Measurements from ENCODE around the gene NCAM2.

Gene NCAM2

DNA sequence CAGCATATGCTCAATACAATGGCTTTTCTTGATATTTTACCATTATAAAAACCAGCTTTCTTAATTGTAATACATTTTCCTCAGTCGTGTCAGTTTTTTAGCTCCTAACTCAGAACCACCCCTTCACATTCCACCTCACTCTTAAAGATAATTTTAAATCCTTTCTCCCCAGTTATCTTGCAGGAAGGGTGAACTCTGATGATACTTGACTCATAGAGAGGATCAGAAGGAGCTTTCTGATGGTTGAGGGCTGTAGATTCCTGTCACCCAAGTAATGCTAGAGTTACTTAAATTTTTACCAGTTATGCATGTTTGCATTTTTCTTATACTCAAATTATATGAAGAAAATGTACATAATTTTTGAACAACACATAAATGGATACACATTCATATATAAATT is 233.7 kb downstream of the NCAM2 start:
- DNase-seq, result peak; percentile 53

DNA sequence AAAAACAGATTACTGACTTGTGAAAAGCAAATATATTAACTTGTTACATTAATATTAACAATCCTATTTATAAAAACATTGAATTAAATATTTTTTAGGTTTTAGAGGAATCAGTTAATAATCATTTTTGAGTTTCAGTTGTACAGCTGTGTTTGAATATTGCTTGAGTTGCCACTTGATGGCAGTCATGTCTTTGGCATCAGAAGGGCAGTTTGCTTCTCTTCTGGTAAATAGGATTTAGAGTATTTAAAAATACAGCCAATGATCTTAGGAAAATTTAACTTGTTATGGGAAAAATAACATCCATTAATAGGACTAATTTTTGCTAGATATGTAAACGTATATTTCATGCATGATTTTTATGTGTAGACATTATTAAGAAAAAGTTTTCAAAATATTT is 234.1 kb downstream of the NCAM2 start:
- peak; percentile 74 for DNase-seq

DNA sequence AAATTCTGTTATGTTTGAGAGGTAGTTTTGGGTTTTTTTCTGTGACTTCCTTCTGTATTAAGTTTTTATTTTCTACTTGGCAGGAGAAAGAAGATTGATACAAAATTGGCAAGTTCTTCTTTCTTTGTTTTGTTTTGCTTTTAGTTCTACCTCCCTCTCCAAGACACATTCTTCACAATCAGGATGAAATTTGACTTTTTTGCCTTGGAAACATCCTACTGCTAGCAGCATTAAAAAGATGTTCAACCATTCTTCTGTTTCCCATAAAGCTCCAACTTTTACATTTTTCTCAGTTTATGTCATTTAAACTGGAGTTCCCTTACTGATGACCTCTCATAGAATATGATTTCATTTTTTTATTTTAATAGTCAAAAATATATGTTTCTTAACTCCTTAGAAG is 234.8 kb downstream of the NCAM2 start:
- no peak for DNase-seq

DNA sequence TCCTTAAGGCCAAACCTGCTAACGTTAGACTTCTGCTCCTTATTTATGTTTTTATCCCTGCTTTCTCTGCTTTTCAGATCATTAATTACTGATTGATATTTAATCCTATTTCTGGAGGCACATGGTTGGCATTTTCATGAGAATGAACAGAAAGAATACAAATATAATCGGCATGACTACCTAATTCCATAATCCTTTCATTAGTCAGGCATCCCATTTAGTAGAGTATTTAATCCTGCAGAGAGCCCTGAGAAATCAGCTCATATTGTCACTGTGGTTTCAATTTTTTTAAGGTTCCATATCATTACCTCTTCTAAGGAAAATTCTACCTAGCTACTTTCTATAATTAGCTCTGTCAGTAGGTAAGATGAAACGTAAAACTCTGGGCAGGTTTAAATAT is 238.8 kb downstream of the NCAM2 start:
- DNase-seq, result no peak

DNA sequence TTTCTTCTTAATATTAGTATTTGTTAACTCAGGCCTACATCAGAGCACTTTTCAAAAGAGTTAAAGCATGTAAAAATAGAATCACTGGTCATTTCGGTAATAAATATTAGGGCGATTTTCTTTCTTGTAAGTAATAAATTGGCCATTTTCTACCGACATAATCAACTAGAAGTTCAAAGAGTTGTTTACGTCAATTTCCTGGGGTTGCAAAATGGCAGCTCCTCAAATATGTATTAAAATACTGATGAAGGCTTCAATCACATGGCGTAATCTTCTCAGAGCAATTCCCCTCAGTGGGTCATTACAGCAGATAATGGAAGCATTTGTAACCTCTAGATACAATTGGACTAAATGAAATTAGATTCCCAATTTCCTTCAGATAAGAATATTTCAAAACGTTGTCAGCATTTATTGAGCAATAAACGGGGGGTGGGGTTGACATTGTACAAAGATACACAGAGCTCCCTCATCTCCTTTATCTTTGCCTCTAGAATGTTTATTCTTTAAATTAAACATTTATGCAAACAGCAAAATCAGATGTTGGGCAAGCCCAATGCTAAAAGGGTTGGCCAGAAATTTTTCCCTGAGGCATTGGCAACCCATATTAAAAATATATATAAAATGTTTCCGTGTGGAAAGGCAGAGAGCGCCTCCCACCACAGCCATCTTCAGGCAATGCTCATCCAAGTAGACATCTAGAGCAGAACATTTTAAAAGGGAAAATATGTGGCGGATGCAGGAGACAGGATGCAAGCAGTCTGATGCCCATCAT is 240.6 kb downstream of the NCAM2 start:
- DNase-seq, result no peak

DNA sequence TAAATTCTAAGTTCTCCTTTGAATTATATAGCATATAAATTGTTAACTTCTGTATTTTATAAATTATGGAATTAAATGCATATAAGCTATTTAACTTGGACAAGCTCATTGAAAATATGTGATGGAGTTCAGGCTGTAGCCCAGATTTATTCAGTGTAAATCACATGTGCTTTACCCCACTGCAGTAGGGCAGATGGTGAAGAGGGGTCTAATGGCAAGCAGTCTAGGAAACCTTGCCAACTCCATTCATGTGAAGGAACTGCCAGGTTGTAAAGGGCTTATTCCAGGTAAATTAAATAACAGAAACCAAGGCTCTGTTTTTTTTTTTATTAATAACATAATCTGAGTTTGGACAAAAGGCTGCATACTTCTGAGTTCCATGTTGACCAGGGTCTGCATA is 243.2 kb downstream of the NCAM2 start:
- peak; percentile 82 for DNase-seq

DNA sequence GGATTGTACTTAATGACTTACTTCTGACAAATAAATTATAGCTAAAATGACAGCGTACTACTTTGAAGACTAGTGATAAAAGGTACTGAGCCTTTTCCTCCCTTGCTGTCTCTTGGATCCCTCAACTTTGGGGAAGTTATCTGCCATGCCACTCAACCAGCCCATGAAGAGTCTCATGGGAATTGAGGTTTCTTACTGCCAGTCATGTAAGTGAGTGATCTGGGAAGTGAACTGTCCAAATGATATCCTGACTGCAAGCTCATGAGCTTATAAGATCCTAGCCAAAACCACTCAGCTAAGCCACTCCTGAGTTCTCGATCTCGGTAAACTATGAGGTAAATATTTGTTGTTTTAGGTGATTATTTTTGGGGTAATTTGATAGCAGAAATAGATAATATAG is 247.8 kb downstream of the NCAM2 start:
- DNase-seq, result no peak

DNA sequence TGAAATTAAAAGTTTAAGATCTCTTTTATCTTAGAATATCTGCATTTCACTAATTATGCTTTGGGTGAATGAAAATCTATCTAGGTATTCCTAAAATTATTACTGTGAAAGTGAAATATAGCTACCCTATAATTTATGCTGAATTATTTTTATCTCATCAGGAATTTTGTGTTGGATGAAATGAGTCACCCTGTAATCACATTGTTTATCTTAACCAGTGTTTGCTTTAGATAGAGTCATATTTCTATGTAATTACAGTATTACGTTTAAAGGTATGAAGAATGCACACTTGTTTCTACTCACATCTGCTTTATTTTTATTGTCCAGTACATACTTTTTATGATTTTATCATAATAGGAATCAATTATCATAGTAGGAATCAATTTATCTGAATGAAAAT is 249.2 kb downstream of the NCAM2 start:
- DNase-seq, result peak; percentile 72

DNA sequence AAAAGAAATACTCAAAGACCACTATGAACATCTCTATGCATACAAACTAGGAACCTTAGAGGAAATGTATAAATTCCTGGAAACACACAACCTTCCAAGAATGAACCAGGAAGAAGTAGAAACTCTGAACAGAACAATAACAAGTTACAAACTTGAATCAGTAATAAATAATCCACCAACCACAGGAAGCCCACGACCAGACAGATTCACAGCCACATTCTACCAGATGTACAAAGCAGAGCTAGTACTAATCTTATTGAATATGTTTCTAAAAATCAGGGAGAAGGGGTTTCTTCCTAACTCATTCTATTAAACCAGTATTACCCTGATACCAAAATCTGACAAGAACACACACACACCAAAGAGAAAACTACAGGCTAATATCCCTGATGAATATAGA is 263.8 kb downstream of the NCAM2 start:
- no peak for DNase-seq

DNA sequence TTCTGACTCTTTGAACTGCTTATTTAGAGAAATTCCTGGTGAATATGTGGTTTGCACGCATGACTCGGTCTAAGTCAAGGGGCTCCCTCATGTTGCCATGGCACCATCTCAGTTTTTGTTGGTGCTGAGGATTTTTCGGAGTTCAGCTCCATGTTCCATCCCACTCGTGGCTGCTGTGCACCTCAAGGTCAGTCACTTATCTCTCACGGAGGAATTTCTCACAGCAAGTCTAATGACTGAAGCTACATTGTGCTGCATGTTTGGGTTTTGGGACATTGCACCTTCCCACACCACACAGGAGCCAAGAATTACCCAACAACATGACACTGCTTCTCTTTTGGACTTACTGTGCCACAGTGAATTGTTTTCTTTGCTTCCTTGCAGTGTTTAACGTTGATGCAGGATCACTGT is 269.9 kb downstream of the NCAM2 start:
- no peak for DNase-seq

DNA sequence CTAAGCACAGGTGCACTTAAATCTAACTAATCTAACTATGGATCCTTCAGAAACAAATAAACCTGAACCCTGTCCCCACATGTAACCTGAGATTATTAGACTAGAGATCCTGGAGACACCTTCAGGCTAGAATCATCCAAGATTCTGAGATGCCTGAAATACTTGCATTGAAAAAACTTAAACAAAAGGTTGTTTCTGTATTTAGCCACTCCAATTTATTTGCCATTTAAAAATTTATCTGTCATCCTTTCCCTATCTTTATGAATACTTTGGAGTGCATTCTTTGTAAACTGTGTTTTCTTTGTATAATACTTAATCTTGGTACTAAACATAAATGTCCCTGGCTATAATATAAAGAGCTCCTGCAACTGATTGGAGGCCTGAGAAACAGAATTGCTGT is 270.7 kb downstream of the NCAM2 start:
- DNase-seq, result peak; percentile 23

DNA sequence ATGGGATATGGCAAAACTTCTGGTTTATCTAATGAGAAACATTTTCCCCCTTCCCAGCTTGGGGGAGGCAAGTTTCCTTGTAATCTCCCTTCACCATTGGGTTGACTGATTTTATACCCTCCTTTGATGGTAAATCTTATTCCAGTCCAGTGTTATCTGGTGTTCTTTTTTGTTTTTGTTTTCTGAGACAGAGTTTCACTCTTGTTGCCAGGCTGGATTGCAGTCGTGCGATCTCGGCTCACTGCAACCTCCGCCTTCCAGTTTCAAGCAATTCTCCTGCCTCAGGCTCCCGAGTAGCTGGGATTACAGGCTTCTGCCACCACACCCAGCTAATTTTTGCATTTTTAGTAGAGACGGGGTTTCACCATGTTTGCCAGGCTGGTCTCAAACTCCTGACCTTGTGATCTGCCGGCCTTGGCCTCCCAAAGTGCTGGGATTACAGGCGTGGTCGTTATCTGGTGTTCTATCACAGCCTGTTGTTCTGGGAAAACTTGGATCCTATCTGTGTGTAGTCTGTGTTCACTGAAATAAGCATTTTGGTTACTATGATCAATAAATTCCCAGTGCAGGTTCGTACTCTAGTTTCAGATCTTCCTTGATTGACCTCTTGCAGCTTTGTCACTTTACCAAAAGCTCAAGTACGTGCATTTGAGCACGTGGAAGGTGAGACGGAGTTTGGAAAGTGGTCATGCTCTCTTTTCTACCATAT is 281.1 kb downstream of the NCAM2 start:
- DNase-seq, result no peak

DNA sequence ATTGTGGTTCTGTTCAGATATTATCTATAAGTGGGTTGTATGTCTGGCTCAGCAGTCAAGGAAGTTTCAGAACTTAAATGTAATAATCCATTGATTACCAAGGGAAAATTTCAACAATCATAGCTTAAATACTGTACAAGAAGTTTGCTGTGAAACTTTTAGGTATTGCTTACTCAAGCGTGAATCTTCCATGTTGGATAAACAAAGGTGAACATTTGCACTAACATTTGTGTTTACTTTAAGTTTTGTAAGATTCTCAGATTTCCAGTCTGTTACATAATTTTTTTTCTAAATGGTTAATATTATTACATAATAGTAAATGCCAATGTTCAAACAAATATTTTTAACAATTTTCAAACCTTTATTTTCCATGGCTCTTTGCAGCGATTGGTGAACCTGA is 285.6 kb downstream of the NCAM2 start:
- no peak for DNase-seq

DNA sequence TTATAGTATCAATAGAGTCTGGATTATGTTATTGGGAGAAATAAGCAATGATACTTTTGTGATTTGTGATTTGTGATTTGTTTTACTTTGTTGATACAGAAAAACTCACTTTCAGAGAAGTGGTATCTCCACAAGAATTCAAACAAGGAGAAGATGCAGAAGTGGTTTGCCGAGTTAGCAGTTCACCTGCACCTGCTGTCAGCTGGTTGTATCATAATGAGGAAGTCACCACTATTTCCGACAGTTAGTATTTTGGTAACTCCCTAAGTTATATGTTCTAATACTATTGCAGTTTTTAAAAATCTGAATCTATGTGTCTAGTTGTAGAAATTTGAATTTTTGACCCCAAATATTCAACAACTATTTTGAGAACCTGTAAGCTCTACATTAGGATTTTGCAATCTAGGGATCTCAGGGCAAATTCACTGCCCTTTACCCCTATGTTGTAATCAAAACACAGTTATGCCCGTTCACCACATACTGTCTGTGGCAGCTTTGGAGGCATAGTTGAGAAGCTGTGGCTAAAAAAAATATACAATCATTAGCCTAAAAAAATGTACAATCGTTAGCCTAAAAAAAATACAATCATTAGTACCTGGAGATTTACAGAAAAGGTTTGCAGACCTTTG is 288.1 kb downstream of the NCAM2 start:
- no peak for DNase-seq

DNA sequence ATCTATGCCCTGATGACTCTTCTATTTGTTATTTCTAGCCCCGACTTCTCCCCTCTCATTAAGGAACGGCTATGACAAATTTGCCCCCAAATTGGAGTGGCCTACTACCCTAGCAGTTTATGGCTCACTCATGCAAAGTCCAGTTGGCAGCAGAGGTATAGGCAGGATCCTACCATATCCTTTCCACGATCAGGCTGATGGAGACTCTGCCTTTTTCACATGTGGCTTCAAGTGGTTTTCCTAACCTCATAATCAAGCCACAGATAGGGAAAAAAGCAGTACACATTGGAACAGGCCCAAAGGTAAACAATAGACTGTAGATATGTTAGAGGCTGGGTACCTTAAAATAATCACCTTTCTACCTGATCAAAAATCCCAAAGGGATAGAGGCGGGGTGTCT is 292.5 kb downstream of the NCAM2 start:
- peak; percentile 25 for DNase-seq

DNA sequence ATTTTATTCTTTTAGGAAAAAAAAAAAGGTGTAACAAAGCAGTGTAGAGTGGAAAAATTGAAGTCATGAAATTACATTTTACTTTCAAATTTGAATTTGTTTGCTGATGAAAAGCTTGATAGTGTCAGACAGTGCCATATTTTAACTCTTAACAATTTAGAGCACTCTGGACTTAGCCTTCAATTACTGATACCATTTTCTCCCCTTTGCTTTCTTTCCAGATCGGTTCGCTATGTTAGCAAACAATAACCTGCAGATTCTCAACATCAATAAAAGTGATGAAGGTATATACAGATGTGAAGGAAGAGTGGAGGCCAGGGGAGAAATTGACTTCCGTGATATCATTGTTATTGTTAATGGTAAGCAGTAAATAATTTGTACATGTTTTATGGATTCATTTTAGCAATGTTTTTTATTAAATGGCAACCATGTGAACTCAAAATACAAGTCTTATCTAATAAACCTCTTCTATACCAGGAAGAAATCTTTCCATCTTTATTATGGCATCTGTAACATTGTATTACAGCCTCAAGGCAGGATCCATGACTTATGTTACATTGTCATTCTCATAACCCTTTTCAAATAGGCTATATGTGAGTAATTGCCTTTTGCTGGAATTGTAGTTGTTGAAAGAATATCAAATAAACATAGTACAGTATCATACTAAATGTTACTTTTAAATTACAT is 293.8 kb downstream of the NCAM2 start:
- DNase-seq, result no peak

DNA sequence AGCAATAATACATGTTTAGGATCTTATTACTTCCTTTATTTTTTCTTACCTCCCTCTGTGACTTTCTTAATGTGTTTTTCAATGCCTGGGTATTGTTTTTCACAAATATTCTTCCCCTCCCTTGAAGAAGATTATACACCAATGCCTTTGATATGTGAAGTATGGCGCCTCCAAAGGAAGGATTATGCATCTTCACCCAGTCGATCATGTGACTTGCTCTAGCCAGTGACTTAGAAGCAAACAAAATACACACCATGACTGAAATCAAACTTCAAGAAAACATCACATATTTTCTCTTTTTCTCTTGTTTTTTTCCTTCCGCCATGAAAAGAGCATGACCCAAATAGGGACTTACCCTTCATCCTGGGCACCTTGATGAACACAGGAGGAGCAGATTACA is 297.1 kb downstream of the NCAM2 start:
- DNase-seq, result no peak

DNA sequence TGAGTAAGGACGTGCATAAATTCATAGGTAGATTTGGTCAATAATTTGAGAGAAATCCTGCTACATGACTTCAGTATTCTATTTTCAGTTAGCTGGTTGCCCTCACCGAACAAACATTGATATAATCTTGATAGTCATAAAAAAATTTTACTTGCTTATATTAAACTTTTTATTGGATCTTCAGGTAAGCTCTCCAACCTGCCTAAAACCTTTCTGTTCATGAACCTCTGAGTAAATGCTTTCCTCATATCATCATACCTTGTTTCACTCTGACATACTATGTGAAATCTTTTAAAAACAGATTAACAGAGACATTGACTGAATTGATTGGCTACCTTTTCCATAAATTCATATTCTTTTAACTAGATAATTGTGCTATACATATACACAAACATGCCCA is 299.0 kb downstream of the NCAM2 start:
- no peak for DNase-seq

DNA sequence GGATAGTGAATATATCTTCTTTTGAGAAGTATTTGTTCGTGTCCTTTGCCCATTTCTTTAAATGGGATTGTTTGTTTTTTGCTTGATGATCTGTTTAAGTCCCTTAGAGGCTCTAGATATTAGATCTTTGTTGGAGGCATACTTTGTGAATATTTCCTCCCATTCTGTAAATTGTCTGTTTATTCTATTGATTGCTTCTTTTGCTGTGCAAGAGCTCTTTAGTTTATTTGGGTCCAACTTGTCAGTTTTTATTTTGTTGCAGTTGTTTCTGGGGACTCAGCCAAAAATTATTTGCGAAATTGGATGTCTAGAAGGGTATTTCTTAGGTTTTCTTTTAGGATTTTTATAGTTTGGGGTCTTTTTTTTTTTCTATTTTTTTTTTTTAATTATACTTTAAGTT is 302.8 kb downstream of the NCAM2 start:
- DNase-seq, result no peak

DNA sequence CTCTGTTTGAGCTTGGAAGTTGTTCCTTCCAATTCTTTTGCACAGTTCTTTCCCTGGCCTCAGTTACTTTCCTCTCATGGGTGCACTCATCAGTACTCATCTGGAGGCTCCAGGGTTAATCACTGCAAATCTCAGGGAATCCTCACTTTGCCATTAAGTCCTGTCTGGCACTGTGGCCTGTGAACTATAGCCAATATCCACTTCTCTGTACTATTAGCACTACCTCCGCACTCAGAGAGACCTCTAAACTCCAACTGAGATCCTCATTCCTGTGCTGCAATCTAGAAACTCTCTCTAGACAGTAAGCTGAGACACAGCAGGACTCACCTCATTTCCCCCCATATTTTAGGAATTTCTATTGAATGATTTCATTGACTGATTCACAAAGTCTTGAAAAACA is 311.3 kb downstream of the NCAM2 start:
- DNase-seq, result no peak

DNA sequence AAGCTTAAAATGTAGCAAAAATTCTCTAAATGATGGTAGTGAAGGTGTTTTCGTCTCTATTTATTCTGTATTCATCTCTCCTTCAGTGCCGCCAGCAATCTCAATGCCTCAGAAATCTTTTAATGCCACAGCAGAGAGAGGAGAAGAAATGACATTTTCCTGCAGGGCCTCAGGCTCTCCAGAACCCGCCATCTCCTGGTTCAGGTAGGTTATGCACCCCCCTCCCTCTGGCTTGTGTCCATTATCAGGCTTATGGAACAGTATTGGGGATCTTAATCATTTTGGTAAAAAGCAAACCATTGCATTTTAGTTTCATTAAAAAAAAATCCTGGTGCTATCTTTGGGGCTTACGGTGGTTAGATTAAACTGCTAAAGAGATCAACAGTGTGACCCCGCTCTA is 326.1 kb downstream of the NCAM2 start:
- DNase-seq, result peak; percentile 17

DNA sequence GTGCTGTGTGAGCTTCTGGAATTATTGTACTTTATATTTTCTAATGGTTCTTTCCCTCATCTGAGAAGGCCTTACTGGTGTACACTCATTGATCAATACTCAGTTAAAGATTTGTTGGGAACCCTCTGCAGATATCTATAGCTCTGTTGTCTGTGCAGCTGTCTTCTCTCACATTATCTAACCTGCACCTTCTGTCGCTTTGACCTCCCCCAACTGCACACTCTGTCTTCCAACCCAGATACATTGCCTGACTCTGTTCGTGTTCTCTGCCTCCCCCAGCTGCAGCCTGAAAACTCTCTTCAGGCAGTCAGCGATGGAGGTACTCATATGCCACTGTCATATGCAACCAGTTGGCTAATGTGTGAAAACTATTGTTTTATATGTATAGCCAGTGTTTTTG is 334.3 kb downstream of the NCAM2 start:
- DNase-seq, result no peak

DNA sequence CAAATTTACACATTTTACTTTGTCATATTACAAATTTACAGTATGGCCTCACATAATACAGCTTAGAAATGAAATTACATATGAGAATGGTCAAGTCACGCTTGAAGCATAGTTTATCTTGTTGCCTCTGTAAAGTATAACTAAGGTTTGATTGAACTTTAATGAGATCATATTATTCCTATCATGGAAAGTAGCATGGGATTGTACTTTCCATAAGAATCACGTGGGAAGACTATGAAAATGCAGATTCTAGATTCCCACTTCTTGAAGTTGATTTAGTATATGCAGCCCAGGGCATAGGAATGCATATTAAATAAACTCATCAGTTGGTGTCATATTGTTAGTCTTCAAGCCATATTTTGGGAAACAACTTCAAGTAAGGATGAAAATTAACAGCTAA is 342.8 kb downstream of the NCAM2 start:
- no peak for DNase-seq

DNA sequence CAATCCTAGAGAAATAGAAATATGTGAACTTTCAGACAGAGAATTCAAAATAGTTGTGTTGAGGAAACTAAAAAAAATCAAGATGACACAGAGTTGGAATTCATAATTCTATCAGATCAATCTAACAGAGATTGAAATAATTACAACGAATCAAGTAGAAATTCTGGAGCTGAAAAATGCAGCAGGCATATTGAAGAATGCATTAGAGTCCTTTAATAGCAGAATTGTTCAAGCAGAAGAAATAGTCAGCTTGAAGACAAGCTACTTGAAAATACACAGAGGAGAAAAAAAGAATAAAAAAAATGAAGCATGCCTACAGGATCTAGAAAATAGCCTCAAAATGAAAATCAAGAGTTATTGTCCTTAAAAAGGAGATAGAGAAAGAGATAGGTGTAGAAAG is 347.1 kb downstream of the NCAM2 start:
- no peak for DNase-seq

Measured in NCI-H69 (cell line).